Keratinocyte (primary cell): ENCODE results near the gene ARMC9. TPM values are rescaled to one million over a fixed set of nuclear protein-coding genes. Genes with fewer than 3 reads are reported as not detected.

ENCODE experiments used
- DNase-seq: peaks from one replicate; pipeline ENCODE4 v3.0.0-alpha.2; 2011; ENCODE audit warnings: low read depth, missing footprints, low spot score
- FAIRE-seq: peaks from 2 replicates; lab custom pipeline; 2011; peaks lifted over from hg19 to GRCh38; lab: Jason Lieb, UNC
- H2AFZ ChIP-seq: 2 replicates; pipeline ENCODE4 v1.6.0; 2012; ENCODE audit warnings: low read length, control low read depth, inconsistent platforms; ENCODE audit not compliant: control insufficient read depth
- H3K27ac ChIP-seq: 2 replicates; pipeline ENCODE4 v1.5.1; 2011; ENCODE audit warnings: low read length; ENCODE audit not compliant: control insufficient read depth, insufficient read depth
- H3K27me3 ChIP-seq: 3 replicates; pipeline ENCODE4 v1.6.0; 2011; ENCODE audit warnings: low read length; ENCODE audit not compliant: control insufficient read depth, insufficient read depth; ENCODE audit errors: extremely low read depth
- H3K36me3 ChIP-seq, 2 experiments: 2 replicates in 1 of 2; 3 replicates in 1 of 2; pipeline ENCODE4 v1.5.1; 2011; ENCODE audit warnings: low read length in 2 of 2, mild to moderate bottlenecking in 1 of 2; ENCODE audit not compliant: control insufficient read depth in 2 of 2, insufficient read depth in 2 of 2; ENCODE audit errors: extremely low read depth in 1 of 2
- H3K4me1 ChIP-seq: 3 replicates; pipeline ENCODE4 v1.5.1; 2011; ENCODE audit warnings: low read length; ENCODE audit not compliant: control insufficient read depth, insufficient read depth; ENCODE audit errors: extremely low read depth
- H3K4me2 ChIP-seq: 3 replicates; pipeline ENCODE4 v1.6.0; 2011; ENCODE audit warnings: low read depth, low read length; ENCODE audit not compliant: control insufficient read depth, insufficient read depth; ENCODE audit errors: extremely low read depth
- H3K4me3 ChIP-seq, 3 experiments: fragments of 200-600 bp in 1 of 3; sonication (generic) in 1 of 3; 2 replicates in 2 of 3; 3 replicates in 1 of 3; pipeline ENCODE4 v1.5.1; 2011 to 2016; ENCODE audit warnings: low read length in 3 of 3, mild to moderate bottlenecking in 3 of 3, control low read depth in 2 of 3, inconsistent platforms in 1 of 3, low read depth in 1 of 3, mixed read lengths in 1 of 3, mixed run types in 1 of 3, moderate library complexity in 1 of 3; ENCODE audit not compliant: control insufficient read depth in 2 of 3, insufficient read depth in 2 of 3; ENCODE audit errors: extremely low read depth in 1 of 3
- H3K79me2 ChIP-seq: 2 replicates; pipeline ENCODE4 v1.6.0; 2012; ENCODE audit warnings: low read length; ENCODE audit not compliant: control insufficient read depth, insufficient read depth
- H3K9ac ChIP-seq: 3 replicates; pipeline ENCODE4 v1.6.0; 2011; ENCODE audit warnings: low read length; ENCODE audit not compliant: control insufficient read depth, insufficient read depth; ENCODE audit errors: extremely low read depth
- H3K9me1 ChIP-seq: 3 replicates; pipeline ENCODE4 v1.6.0; 2011; ENCODE audit warnings: low read length; ENCODE audit not compliant: control insufficient read depth, insufficient read depth; ENCODE audit errors: extremely low read depth
- H3K9me3 ChIP-seq: 2 replicates; pipeline ENCODE4 v1.5.1; 2012; ENCODE audit warnings: low read depth, low read length; ENCODE audit not compliant: control insufficient read depth
- H4K20me1 ChIP-seq: 3 replicates; pipeline ENCODE4 v1.6.0; 2011; ENCODE audit warnings: low read length; ENCODE audit not compliant: control insufficient read depth, insufficient read depth; ENCODE audit errors: extremely low read depth
- EZH2 ChIP-seq: IDR thresholded peaks from one replicate; pipeline ENCODE4 v1.6.1; 2012; ENCODE audit warnings: inconsistent platforms, mild to moderate bottlenecking, low read length, moderate library complexity
- dilution Hi-C: fragments of 300-500 bp; cut with MboI; formaldehyde crosslinking; loops from one replicate; pipeline ENCODE4 v1.7.0; 2020; ENCODE audit warnings: low sequenced_read_pairs; ENCODE audit not compliant: extremely low pct_ligation_motif_present
- polyA plus RNA-seq, 5 experiments: library from polyadenylated mRNA; depleted of rRNA in 3 of 5; stranded (reverse) in 3 of 5; stranded (forward) in 1 of 5; unstranded in 1 of 5; fragments of >200 nt; gene quantifications; 1 replicate in 1 of 5; 2 replicates in 3 of 5; 3 replicates in 1 of 5; pipeline versions ENCODE4 v1.2.1 to v1.2.3, GENCODE V29; 2011 to 2012; ENCODE audit warnings: missing spikeins in 2 of 5, low read depth in 1 of 5, low replicate concordance in 1 of 5
- TF ChIP-seq, protein P1 (sequence below), 3 experiments: IDR thresholded peaks in 1 of 3; conservative IDR thresholded peaks in 1 of 3; optimal IDR thresholded peaks in 1 of 3; 2 replicates in 2 of 3; 3 replicates in 1 of 3; pipeline versions ENCODE3 to v1.5.1; 2011; ENCODE audit warnings: low read length in 3 of 3, mild to moderate bottlenecking in 3 of 3, moderate library complexity in 2 of 3, control low read depth in 1 of 3, inconsistent platforms in 1 of 3; ENCODE audit not compliant: insufficient read depth in 2 of 3; ENCODE audit errors: extremely low read depth in 1 of 3

The ARMC9 gene
- polyA plus RNA-seq, 1 donor (not counting 4 experiments of a cell fraction or from before 2014, with no cell fraction given) = 16.2 TPM

DNA sequence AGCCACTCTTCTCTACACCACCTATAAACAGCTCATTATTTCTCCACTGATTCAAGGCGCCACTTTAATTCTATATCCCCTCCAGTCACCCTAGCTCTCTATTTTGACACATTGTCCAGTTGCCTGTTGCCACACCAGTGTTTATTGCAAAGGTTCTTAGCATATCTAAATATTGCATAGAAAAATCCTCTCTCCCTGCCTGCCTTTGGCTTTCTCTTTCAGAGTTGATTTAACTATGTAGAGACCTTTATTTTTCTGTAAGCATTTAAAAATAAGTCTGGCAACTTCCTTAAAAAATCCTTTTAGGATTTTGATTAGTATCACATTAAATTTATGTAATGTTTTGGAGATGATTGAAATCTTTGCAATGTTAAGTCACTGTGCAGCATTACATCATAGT lies 149.2 kb downstream of the ARMC9 start:
- dilution Hi-C loops = no loop called here
- FAIRE-seq = no peak
- H3K27ac ChIP-seq = no peak overlapping the region

GRCh38 chr2:231348173-231348572 lies 149.7 kb downstream of the ARMC9 start:
- Histone ChIP-seq H3K4me2 (no peak overlapping the region), H3K4me1 (peaks cover 2% of the 10 kb centered on the region), H3K9ac (no peak overlapping the region), H3K79me2 (no peaks in the 10 kb centered on the region), H2AFZ (no peak overlapping the region), H3K9me1 (no peaks in the 10 kb centered on the region), H4K20me1 (no peaks in the 10 kb centered on the region), H3K27me3 (no peaks in the 10 kb centered on the region), H3K36me3 (no peaks in the 10 kb centered on the region), H3K27ac (no peak overlapping the region), H3K9me3 (no peaks in the 10 kb centered on the region), H3K4me3 (no peak overlapping the region)
- dilution Hi-C loops = no loop called here
- FAIRE-seq (no peak), DNase-seq (no peak)
- no peak for TF ChIP-seq EZH2
- TF ChIP-seq, protein P1, sequence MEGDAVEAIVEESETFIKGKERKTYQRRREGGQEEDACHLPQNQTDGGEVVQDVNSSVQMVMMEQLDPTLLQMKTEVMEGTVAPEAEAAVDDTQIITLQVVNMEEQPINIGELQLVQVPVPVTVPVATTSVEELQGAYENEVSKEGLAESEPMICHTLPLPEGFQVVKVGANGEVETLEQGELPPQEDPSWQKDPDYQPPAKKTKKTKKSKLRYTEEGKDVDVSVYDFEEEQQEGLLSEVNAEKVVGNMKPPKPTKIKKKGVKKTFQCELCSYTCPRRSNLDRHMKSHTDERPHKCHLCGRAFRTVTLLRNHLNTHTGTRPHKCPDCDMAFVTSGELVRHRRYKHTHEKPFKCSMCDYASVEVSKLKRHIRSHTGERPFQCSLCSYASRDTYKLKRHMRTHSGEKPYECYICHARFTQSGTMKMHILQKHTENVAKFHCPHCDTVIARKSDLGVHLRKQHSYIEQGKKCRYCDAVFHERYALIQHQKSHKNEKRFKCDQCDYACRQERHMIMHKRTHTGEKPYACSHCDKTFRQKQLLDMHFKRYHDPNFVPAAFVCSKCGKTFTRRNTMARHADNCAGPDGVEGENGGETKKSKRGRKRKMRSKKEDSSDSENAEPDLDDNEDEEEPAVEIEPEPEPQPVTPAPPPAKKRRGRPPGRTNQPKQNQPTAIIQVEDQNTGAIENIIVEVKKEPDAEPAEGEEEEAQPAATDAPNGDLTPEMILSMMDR (optimal IDR thresholded peaks at IDR 0.05 in 1 of 3, IDR thresholded peaks at IDR 0.05 in 1 of 3, conservative IDR thresholded peaks at IDR 0.05 in 1 of 3; ENCODE audit: extremely low read depth in 1 of 3, insufficient read depth in 2 of 3, low read length in 3 of 3) = no peak

More for the DNA sequence above, 149.2 kb downstream of the ARMC9 start:
- Histone ChIP-seq H3K27me3 (no peaks in the 10 kb centered on the region), H3K9me1 (no peaks in the 10 kb centered on the region), H2AFZ (no peak overlapping the region), H3K79me2 (no peaks in the 10 kb centered on the region), H4K20me1 (no peaks in the 10 kb centered on the region), H3K9me3 (no peaks in the 10 kb centered on the region), H3K4me2 (no peak overlapping the region), H3K4me3 (no peak overlapping the region), H3K4me1 (peaks cover 2% of the 10 kb centered on the region), H3K36me3 (no peaks in the 10 kb centered on the region), H3K9ac (no peak overlapping the region)
- DNase-seq = no peak
- TF ChIP-seq EZH2 = no peak
- TF ChIP-seq, protein P1 (optimal IDR thresholded peaks at IDR 0.05 in 1 of 3, IDR thresholded peaks at IDR 0.05 in 1 of 3, conservative IDR thresholded peaks at IDR 0.05 in 1 of 3; ENCODE audit: extremely low read depth in 1 of 3, insufficient read depth in 2 of 3, low read length in 3 of 3) = no peak
